ENCODE data around the gene NPAS2. TPM values are rescaled to one million over a fixed set of nuclear protein-coding genes. Genes with fewer than 3 reads are reported as not detected.
A peak's percentile ranks its signal among the peaks of the same experiment; 100 is the strongest.

NPAS2 gene
- polyA plus RNA-seq, 2 donors: 62.7 to 70.0 TPM

DNA sequence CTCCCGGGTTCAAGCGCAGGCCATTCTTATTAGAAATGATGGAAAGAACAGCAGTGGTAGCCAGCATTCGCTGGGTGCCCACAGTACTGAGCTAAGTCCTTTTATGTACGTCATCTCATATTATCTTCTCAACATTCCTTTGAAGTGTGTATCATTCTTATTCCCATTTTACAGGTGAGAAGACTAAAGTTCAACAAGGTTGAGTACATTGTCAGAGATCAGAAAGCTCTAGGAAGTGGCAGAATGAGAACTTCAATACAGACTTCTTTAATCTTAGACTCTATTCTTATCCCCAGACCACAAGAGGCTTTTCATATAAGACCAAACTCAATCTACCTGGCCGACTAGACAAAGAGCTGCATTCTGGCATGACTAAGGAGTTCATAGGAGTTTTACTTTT lies 86.7 kb downstream of the NPAS2 start:
- WGBS, 2 donors: 91 to 93% methylated on average over 5 of the region's 5 CpGs
- Histone ChIP-seq H3K27ac (ENCODE audit: low read depth in 2 of 2, low read length in 1 of 2) (no peak overlapping the region), H3K4me3 (ENCODE audit: low read depth in 1 of 2, low read length in 2 of 2) (no peak overlapping the region), H3K4me1 (ENCODE audit: control insufficient read depth in 2 of 2, insufficient read depth in 2 of 2, low read length in 1 of 2) (peaks cover 2 to 10% of the 10 kb centered on the region in 2 donors), H3K9me3 (ENCODE audit: control insufficient read depth in 2 of 2, insufficient read depth in 1 of 2, low read depth in 1 of 2, low read length in 1 of 2) (no peaks in the 10 kb centered on the region), H3K36me3 (ENCODE audit: control insufficient read depth in 2 of 2, insufficient read depth in 2 of 2, low read length in 1 of 2) (peaks cover 0 to 6% of the 10 kb centered on the region in 2 donors), H3K27me3 (ENCODE audit: control insufficient read depth in 1 of 2, insufficient read depth in 2 of 2, low read length in 2 of 2) (no peaks in the 10 kb centered on the region)

DNA sequence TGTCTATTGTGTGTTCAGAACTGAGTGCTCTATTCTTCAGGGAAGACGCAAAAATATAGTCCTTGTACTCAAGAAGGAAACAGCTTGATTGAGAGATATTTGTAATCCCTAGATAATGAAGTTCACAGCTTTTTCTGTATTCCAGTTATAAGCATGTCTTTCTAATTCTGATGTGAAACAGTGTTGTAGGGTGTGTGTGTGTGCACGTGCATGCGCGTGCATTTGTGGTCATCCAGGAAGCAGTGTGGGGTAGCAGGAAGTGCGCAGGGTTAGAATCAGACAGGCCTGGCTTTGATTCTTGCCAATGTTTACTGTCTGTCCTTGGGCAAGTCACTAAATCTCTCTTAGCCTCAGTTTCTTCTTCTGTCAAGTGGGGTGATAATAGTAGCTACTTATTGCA lies 87.9 kb downstream of the NPAS2 start:
- 57 to 72% methylated on average over 5 of the region's 5 CpGs for WGBS, 2 donors
- no peak overlapping the region for H3K4me3 ChIP-seq (ENCODE audit: low read depth in 1 of 2, low read length in 2 of 2)
- peaks cover 0 to 6% of the 10 kb centered on the region in 2 donors for H3K36me3 ChIP-seq (ENCODE audit: control insufficient read depth in 2 of 2, insufficient read depth in 2 of 2, low read length in 1 of 2)
- no peaks in the 10 kb centered on the region for H3K27me3 ChIP-seq (ENCODE audit: control insufficient read depth in 1 of 2, insufficient read depth in 2 of 2, low read length in 2 of 2)
- H3K9me3 ChIP-seq (ENCODE audit: control insufficient read depth in 2 of 2, insufficient read depth in 1 of 2, low read depth in 1 of 2, low read length in 1 of 2): no peaks in the 10 kb centered on the region
- no peak overlapping the region for H3K27ac ChIP-seq (ENCODE audit: low read depth in 2 of 2, low read length in 1 of 2)
- H3K4me1 ChIP-seq (ENCODE audit: control insufficient read depth in 2 of 2, insufficient read depth in 2 of 2, low read length in 1 of 2): peaks cover 2 to 8% of the 10 kb centered on the region in 2 donors

DNA sequence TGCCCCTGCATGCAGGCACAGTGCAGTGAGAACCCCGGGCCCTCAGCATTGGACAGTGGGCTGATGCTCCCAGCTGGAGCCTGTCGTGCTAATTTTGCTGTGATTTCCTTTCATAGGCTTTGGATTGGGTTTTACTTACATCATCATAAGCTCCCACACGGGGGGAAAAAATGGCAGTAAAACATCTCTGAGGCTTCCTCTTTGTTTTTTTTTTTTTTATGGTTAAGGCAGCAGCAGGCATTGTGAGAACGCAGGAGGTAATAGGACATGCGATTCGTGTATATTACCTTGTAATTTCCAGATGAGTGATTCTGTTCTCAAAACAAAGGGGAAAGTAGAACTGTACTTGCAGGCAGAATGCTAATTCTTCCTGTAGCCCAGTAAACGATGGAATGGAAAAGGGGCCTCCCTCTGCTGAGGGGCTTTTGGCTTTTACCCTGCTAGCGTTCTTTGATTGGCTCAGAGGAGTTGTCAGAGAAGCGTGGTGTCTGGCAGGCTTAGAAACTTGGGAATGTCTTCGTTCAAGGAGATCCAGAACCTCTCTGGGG lies 89.7 kb downstream of the NPAS2 start:
- Histone ChIP-seq H3K4me1 (ENCODE audit: control insufficient read depth in 2 of 2, insufficient read depth in 2 of 2, low read length in 1 of 2) (peaks cover 0 to 2% of the 10 kb centered on the region in 2 donors), H3K27me3 (ENCODE audit: control insufficient read depth in 1 of 2, insufficient read depth in 2 of 2, low read length in 2 of 2) (no peaks in the 10 kb centered on the region), H3K9me3 (ENCODE audit: control insufficient read depth in 2 of 2, insufficient read depth in 1 of 2, low read depth in 1 of 2, low read length in 1 of 2) (no peaks in the 10 kb centered on the region), H3K4me3 (ENCODE audit: low read depth in 1 of 2, low read length in 2 of 2) (no peak overlapping the region), H3K36me3 (ENCODE audit: control insufficient read depth in 2 of 2, insufficient read depth in 2 of 2, low read length in 1 of 2) (peaks cover 0 to 6% of the 10 kb centered on the region in 2 donors), H3K27ac (ENCODE audit: low read depth in 2 of 2, low read length in 1 of 2) (no peak overlapping the region)
- 73 to 79% methylated on average over 10 of the region's 10 CpGs for WGBS, 2 donors

DNA sequence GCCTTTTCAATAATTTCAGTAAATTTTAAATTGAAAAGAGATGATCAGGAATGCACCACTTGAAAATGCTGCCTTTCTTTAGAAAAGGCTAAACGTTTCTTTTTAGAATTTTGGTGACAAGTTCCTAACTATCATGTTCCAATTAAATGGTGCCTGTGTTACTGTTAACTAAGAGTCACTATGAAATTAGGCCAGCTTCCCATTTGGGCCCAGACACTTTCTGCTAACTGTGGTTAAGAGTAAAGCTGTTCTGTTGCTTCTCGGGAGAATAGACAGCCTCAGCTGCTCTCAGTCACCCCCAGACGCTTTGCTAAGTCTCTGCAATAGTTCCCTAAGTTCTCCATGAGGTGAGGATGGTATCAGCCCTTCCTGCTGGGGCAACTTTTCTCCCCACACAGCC lies 90.2 kb downstream of the NPAS2 start:
- no peaks in the 10 kb centered on the region for H3K9me3 ChIP-seq (ENCODE audit: control insufficient read depth in 2 of 2, insufficient read depth in 1 of 2, low read depth in 1 of 2, low read length in 1 of 2)
- peaks cover 0 to 6% of the 10 kb centered on the region in 2 donors for H3K36me3 ChIP-seq (ENCODE audit: control insufficient read depth in 2 of 2, insufficient read depth in 2 of 2, low read length in 1 of 2)
- WGBS, 2 donors: 81 to 85% methylated on average over 3 of the region's 3 CpGs
- H3K4me1 ChIP-seq (ENCODE audit: control insufficient read depth in 2 of 2, insufficient read depth in 2 of 2, low read length in 1 of 2): peaks cover 0 to 2% of the 10 kb centered on the region in 2 donors
- H3K27me3 ChIP-seq (ENCODE audit: control insufficient read depth in 1 of 2, insufficient read depth in 2 of 2, low read length in 2 of 2): no peaks in the 10 kb centered on the region
- no peak overlapping the region for H3K27ac ChIP-seq (ENCODE audit: low read depth in 2 of 2, low read length in 1 of 2)
- H3K4me3 ChIP-seq (ENCODE audit: low read depth in 1 of 2, low read length in 2 of 2): no peak overlapping the region

DNA sequence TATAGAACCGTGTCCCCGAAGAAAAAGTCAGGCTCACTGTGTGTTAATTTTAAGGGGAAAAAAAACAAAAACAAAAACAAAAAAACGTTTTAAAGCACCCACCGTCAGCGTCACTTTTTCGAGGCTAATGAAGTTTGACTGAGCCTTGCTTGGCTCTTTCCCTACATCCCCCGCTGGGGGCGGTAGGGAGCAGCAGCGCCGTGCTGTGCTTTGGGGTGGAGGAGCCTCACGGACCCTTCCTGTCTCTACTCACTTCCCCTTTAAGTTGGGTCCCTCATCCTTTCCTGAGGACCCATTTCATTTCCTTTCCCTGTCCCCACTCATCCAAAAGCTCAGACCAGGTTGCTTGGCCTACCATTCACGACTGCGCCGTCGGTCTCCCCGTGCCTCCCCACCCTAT lies 99.4 kb downstream of the NPAS2 start:
- H3K4me1 ChIP-seq (ENCODE audit: control insufficient read depth in 2 of 2, insufficient read depth in 2 of 2, low read length in 1 of 2): peaks cover 0 to 2% of the 10 kb centered on the region in 2 donors
- no peaks in the 10 kb centered on the region for H3K9me3 ChIP-seq (ENCODE audit: control insufficient read depth in 2 of 2, insufficient read depth in 1 of 2, low read depth in 1 of 2, low read length in 1 of 2)
- H3K4me3 ChIP-seq (ENCODE audit: low read depth in 1 of 2, low read length in 2 of 2): no peak overlapping the region
- no peaks in the 10 kb centered on the region for H3K27me3 ChIP-seq (ENCODE audit: control insufficient read depth in 1 of 2, insufficient read depth in 2 of 2, low read length in 2 of 2)
- no peak overlapping the region for H3K27ac ChIP-seq (ENCODE audit: low read depth in 2 of 2, low read length in 1 of 2)
- 64 to 68% methylated on average over 16 of the region's 16 CpGs for WGBS, 2 donors
- H3K36me3 ChIP-seq (ENCODE audit: control insufficient read depth in 2 of 2, insufficient read depth in 2 of 2, low read length in 1 of 2): peaks cover 0 to 5% of the 10 kb centered on the region in 2 donors

DNA sequence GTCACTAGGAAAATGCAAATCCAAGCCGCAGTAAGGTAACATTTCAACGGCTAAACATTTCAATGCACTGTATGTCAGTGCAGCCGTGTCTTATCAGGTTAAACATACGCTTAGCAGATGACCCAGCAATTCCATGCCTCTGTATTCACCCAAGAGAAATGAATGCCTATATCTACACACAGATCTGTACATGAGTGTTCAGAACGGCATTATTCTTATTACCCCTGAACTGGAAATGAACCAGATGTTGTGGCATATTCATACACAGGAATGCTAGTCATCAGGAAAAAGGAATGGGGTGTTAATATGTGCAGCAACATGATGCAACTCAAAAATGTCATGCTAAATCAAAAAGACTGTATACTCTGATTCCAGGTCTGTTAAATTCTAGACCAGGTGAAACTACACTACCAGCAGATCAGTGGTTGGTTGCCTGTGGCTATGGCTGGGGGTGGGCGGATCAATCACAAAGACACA lies 101.8 kb downstream of the NPAS2 start:
- H3K4me1 ChIP-seq (ENCODE audit: control insufficient read depth in 2 of 2, insufficient read depth in 2 of 2, low read length in 1 of 2): peaks cover 3 to 4% of the 10 kb centered on the region in 2 donors
- no peaks in the 10 kb centered on the region for H3K27me3 ChIP-seq (ENCODE audit: control insufficient read depth in 1 of 2, insufficient read depth in 2 of 2, low read length in 2 of 2)
- 76 to 88% methylated on average over 6 of the region's 6 CpGs for WGBS, 2 donors
- H3K9me3 ChIP-seq (ENCODE audit: control insufficient read depth in 2 of 2, insufficient read depth in 1 of 2, low read depth in 1 of 2, low read length in 1 of 2): no peaks in the 10 kb centered on the region
- H3K27ac ChIP-seq (ENCODE audit: low read depth in 2 of 2, low read length in 1 of 2): no peak overlapping the region
- H3K36me3 ChIP-seq (ENCODE audit: control insufficient read depth in 2 of 2, insufficient read depth in 2 of 2, low read length in 1 of 2): peaks cover 0 to 7% of the 10 kb centered on the region in 2 donors
- H3K4me3 ChIP-seq (ENCODE audit: low read depth in 1 of 2, low read length in 2 of 2): no peak overlapping the region

DNA sequence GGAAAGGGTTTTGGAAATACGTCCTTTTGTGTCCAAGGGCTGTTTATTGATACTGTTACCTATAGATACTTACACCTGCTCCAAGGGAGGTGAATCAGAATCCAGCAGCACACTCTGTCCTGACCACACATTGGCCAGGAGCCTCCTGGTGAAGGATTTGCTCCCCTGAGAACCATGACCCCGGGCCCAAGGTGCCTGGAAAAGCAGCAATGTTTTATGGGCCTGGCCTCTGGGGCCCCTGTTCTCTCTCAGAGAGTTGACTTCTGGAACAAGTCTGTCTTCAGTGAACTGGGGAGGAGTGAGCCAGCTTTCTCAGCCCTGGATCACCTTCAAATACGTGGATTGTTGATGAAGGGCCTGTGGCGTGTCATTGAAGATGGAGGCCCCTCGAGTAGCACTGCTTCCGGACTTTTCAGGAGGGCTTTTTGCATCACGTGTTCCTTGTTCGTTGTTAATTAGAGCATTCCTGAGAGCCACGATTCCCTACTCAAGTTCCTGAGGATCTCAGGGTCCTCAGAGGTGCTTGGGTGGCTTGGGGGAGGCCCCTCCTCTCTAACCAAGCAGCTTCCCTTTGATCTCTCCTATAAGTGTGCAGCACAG lies 103.6 kb downstream of the NPAS2 start:
- Histone ChIP-seq H3K4me1 (ENCODE audit: control insufficient read depth in 2 of 2, insufficient read depth in 2 of 2, low read length in 1 of 2) (peaks cover 3 to 4% of the 10 kb centered on the region in 2 donors), H3K4me3 (ENCODE audit: low read depth in 1 of 2, low read length in 2 of 2) (no peak overlapping the region), H3K36me3 (ENCODE audit: control insufficient read depth in 2 of 2, insufficient read depth in 2 of 2, low read length in 1 of 2) (peaks cover 2 to 7% of the 10 kb centered on the region in 2 donors), H3K27me3 (ENCODE audit: control insufficient read depth in 1 of 2, insufficient read depth in 2 of 2, low read length in 2 of 2) (no peaks in the 10 kb centered on the region), H3K27ac (ENCODE audit: low read depth in 2 of 2, low read length in 1 of 2) (no peak overlapping the region), H3K9me3 (ENCODE audit: control insufficient read depth in 2 of 2, insufficient read depth in 1 of 2, low read depth in 1 of 2, low read length in 1 of 2) (no peaks in the 10 kb centered on the region)
- 88 to 93% methylated on average over 9 of the region's 9 CpGs for WGBS, 2 donors

DNA sequence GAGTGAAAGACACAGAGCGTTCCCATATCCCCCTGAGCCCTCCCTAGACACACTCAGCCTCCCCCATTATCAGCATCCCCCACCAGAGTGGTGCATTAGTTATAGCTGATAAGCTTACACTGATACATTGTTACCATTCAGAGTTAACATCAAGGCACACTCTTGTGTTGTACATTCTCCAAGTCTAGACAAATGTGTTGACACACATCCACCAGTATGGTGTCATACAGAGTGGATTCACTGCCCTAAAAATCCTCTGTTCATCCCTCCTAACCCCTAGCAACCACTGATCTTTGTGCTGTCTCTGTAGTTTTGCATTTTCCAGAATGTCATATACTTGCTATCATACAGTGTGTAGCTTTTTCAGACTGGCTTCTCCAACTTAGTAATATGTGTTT lies 104.2 kb downstream of the NPAS2 start:
- peaks cover 7 to 8% of the 10 kb centered on the region in 2 donors for H3K36me3 ChIP-seq (ENCODE audit: control insufficient read depth in 2 of 2, insufficient read depth in 2 of 2, low read length in 1 of 2)
- WGBS, 2 donors: 92 to 95% methylated on average over 1 of the region's 1 CpG

DNA sequence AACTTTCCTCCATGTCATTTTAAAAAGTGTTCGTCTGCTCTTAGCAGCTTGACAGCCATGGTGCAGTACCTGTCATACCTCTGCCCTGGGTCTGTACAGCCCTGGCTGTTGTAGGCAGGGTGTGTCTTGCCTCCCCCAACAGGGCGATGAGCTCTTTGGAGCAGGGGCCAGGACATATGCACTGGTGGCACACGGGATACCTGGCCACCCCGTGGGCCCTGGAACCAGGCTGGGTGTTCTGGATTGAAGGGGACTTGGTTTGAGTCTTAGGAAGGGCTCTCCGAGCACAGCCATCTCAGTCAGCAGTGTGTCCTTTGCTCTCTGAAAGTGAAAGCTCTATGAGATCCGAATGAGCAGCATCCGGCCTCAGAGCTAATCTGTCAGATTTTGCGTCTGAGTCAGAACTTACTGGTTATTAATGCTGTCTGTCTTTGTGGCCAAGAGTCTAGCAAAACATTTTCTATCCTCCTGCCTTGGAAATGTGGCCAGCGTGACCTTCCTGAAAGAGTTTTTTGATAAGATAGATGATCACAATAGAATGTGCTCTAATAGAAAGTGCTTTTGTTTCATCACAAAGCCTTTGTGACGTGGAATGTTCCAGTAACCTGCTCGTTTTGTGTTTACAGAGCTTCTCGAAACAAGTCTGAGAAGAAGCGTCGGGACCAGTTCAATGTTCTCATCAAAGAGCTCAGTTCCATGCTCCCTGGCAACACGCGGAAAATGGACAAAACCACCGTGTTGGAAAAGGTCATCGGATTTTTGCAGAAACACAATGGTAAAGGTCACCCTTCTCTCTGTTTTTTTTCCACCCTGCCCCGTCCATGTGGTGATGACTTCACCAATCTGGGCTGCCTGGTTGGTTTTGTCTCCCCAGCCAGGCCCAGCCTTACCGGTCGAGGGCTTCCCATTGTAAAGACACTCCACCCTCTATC lies 104.8 kb downstream of the NPAS2 start:
- H3K4me3 ChIP-seq (ENCODE audit: low read depth in 1 of 2, low read length in 2 of 2): no peak overlapping the region
- WGBS, 2 donors: 42 to 49% methylated on average over 21 of the region's 21 CpGs
- peaks cover 8 to 11% of the 10 kb centered on the region in 2 donors for H3K36me3 ChIP-seq (ENCODE audit: control insufficient read depth in 2 of 2, insufficient read depth in 2 of 2, low read length in 1 of 2)
- no peaks in the 10 kb centered on the region for H3K27me3 ChIP-seq (ENCODE audit: control insufficient read depth in 1 of 2, insufficient read depth in 2 of 2, low read length in 2 of 2)
- peaks cover 3 to 4% of the 10 kb centered on the region in 2 donors for H3K4me1 ChIP-seq (ENCODE audit: control insufficient read depth in 2 of 2, insufficient read depth in 2 of 2, low read length in 1 of 2)
- H3K27ac ChIP-seq (ENCODE audit: low read depth in 2 of 2, low read length in 1 of 2): peak overlapping the region; percentile 75 to 89
- H3K9me3 ChIP-seq (ENCODE audit: control insufficient read depth in 2 of 2, insufficient read depth in 1 of 2, low read depth in 1 of 2, low read length in 1 of 2): no peaks in the 10 kb centered on the region

More for the DNA sequence above, 104.2 kb downstream of the NPAS2 start:
- H3K27me3 ChIP-seq (ENCODE audit: control insufficient read depth in 1 of 2, insufficient read depth in 2 of 2, low read length in 2 of 2): no peaks in the 10 kb centered on the region
- H3K4me1 ChIP-seq (ENCODE audit: control insufficient read depth in 2 of 2, insufficient read depth in 2 of 2, low read length in 1 of 2): peaks cover 3 to 4% of the 10 kb centered on the region in 2 donors
- no peak overlapping the region for H3K4me3 ChIP-seq (ENCODE audit: low read depth in 1 of 2, low read length in 2 of 2)
- no peaks in the 10 kb centered on the region for H3K9me3 ChIP-seq (ENCODE audit: control insufficient read depth in 2 of 2, insufficient read depth in 1 of 2, low read depth in 1 of 2, low read length in 1 of 2)
- H3K27ac ChIP-seq (ENCODE audit: low read depth in 2 of 2, low read length in 1 of 2): peak overlapping the region in 1 of 2 donors; percentile 75
